Gastrocnemius medialis (tissue), 4 donors: ENCODE results near the gene ZNF615.
"Not testable (repeated sequence)": the region's sequence is repeated elsewhere in the genome, so short reads cannot be mapped to it uniquely, and the experiment has no call there.

ENCODE experiments used
- CTCF ChIP-seq, 5 experiments: fragments of 450-650 bp in 3 of 5; fragments of 200-600 bp in 2 of 5; sonication (generic) in 2 of 5; IDR thresholded peaks in 4 of 5; conservative IDR thresholded peaks in 1 of 5; 1 replicate in 4 of 5; 2 replicates in 1 of 5; pipeline ENCODE4 v1.5.1; 2016 to 2019; ENCODE audit warnings: antibody characterized with exemption in 5 of 5, mild to moderate bottlenecking in 3 of 5, moderate library complexity in 3 of 5
- POLR2A ChIP-seq, 2 donors: fragments of 450-650 bp; IDR thresholded peaks; one replicate each; pipeline ENCODE4 v1.6.1; 2017; ENCODE audit warnings: antibody characterized with exemption in 2 of 2, mild to moderate bottlenecking in 2 of 2, moderate library complexity in 2 of 2

- not testable (repeated sequence) for TF ChIP-seq POLR2A (IDR thresholded peaks at IDR 0.05); CTCF (IDR thresholded peaks at IDR 0.05 in 4 of 5, conservative IDR thresholded peaks at IDR 0.05 in 1 of 5)
Observed at GRCh38 chr19:52026255-52026990, 18.4 kb upstream of the ZNF615 start.
